B cell (primary cell): ENCODE measurements around the gene ASPSCR1. TPM values are rescaled to one million over a fixed set of nuclear protein-coding genes. Genes with fewer than 3 reads are reported as not detected.

Experiments used
- ATAC-seq: fragments of 200-7000 bp; cut with Tn5 transposase; one replicate; pipeline ENCODE4 v1.10.0; 2021; ENCODE audit warnings: low read depth, mild to moderate bottlenecking, moderate number of reproducible peaks, moderate library complexity
- CTCF ChIA-PET: fragments of 350-600 bp; sonication (Branson Sonifier 250); formaldehyde crosslinking; loops from one replicate; lab custom pipeline; 2021; ENCODE audit warnings: antibody characterized with exemption, inconsistent platforms; lab: Charles Lee
- POLR2A ChIA-PET: fragments of 350-600 bp; sonication (Branson Sonifier 250); formaldehyde crosslinking; loops from one replicate; lab custom pipeline; 2021; ENCODE audit warnings: antibody characterized with exemption; lab: Charles Lee
- DNase-seq: peaks from one replicate; pipeline ENCODE4 v3.0.0; 2013
- H2AFZ ChIP-seq: 2 replicates; pipeline ENCODE4 v1.6.1; 2012; ENCODE audit warnings: mild to moderate bottlenecking, low read depth, low read length; ENCODE audit not compliant: insufficient read depth, poor library complexity, severe bottlenecking
- H3K27ac ChIP-seq, 2 donors: 1 replicate in 1 of 2; 2 replicates in 1 of 2; pipeline ENCODE4 v1.5.1; 2012 to 2013; ENCODE audit warnings: low read length in 2 of 2, mild to moderate bottlenecking in 2 of 2, moderate library complexity in 1 of 2
- H3K27me3 ChIP-seq, 4 experiments: fragments of 200-600 bp in 1 of 4; sonication (generic) in 1 of 4; replicated peaks in 1 of 4; 1 replicate in 2 of 4; 2 replicates in 2 of 4; pipeline versions ENCODE4 v1.6.1 to v1.7.0; 2013 to 2016; ENCODE audit warnings: low read length in 3 of 4, mild to moderate bottlenecking in 2 of 4, mixed read lengths in 1 of 4, moderate library complexity in 1 of 4; ENCODE audit not compliant: insufficient read depth in 4 of 4, control insufficient read depth in 3 of 4; ENCODE audit errors: control extremely low read depth in 1 of 4
- H3K36me3 ChIP-seq, 2 experiments: replicated peaks in 1 of 2; 1 replicate in 1 of 2; 2 replicates in 1 of 2; pipeline versions ENCODE4 v1.6.1 to v1.7.1; 2013; ENCODE audit warnings: low read length in 1 of 2; ENCODE audit not compliant: insufficient read depth in 2 of 2, control insufficient read depth in 1 of 2; ENCODE audit errors: control extremely low read depth in 1 of 2, extremely low read depth in 1 of 2
- H3K4me1 ChIP-seq, 2 donors: fragments of 200-600 bp in 1 of 2; sonication (generic) in 1 of 2; 1 replicate in 1 of 2; 2 replicates in 1 of 2; pipeline versions ENCODE4 v1.5.1 to v1.6.1; 2013 to 2017; ENCODE audit warnings: low read length in 2 of 2; ENCODE audit not compliant: control insufficient read depth in 2 of 2, insufficient read depth in 2 of 2
- H3K4me2 ChIP-seq: replicated peaks from 2 replicates; pipeline ENCODE3; 2012; ENCODE audit warnings: mild to moderate bottlenecking, low read depth, low read length; ENCODE audit not compliant: poor library complexity, severe bottlenecking
- H3K4me3 ChIP-seq, 5 experiments: fragments of 200-600 bp in 1 of 5; sonication (generic) in 1 of 5; 1 replicate in 3 of 5; 2 replicates in 2 of 5; pipeline versions ENCODE4 v1.5.1 to v1.7.0; 2011 to 2016; ENCODE audit warnings: low read length in 4 of 5, mild to moderate bottlenecking in 4 of 5, low read depth in 2 of 5, control low read depth in 1 of 5, moderate library complexity in 1 of 5; ENCODE audit not compliant: insufficient read depth in 1 of 5; ENCODE audit errors: control extremely low read depth in 1 of 5, extremely low read depth in 1 of 5
- H3K79me2 ChIP-seq: fragments of 200-600 bp; sonication (generic); one replicate; pipeline ENCODE4 v1.6.0; 2016; ENCODE audit warnings: low read length; ENCODE audit not compliant: control insufficient read depth, insufficient read depth
- H3K9ac ChIP-seq: fragments of 200-600 bp; sonication (generic); 2 replicates; pipeline ENCODE4 v1.6.1; 2017; ENCODE audit warnings: mild to moderate bottlenecking, low read length, moderate library complexity
- H3K9me3 ChIP-seq, 3 donors: one replicate each; pipeline versions ENCODE4 v1.6.1 to v1.7.1; 2013; ENCODE audit warnings: low read length in 2 of 3; ENCODE audit not compliant: control insufficient read depth in 2 of 3, insufficient read depth in 1 of 3; ENCODE audit errors: control extremely low read depth in 1 of 3
- H4K20me1 ChIP-seq: 2 replicates; pipeline ENCODE4 v1.6.0; 2012; ENCODE audit warnings: mild to moderate bottlenecking, low read length; ENCODE audit not compliant: insufficient read depth, control insufficient read depth, poor library complexity, severe bottlenecking
- H3K27ac Mint-ChIP-seq: one replicate; pipeline ENCODE4 v1.8.0; 2021; ENCODE audit warnings: mixed read lengths
- H3K27me3 Mint-ChIP-seq: one replicate; pipeline ENCODE4 v1.8.0; 2021; ENCODE audit warnings: mixed read lengths
- H3K4me1 Mint-ChIP-seq: one replicate; pipeline ENCODE4 v1.8.0; 2021; ENCODE audit warnings: mixed read lengths
- H3K4me3 Mint-ChIP-seq: one replicate; pipeline ENCODE4 v1.8.0; 2021; ENCODE audit warnings: mixed read lengths
- H3K9me3 Mint-ChIP-seq: one replicate; pipeline ENCODE4 v1.8.0; 2022; ENCODE audit warnings: mixed read lengths; ENCODE audit not compliant: insufficient read depth
- EZH2 ChIP-seq: IDR thresholded peaks from 2 replicates; pipeline ENCODE4 v1.6.1; 2012; ENCODE audit warnings: borderline replicate concordance, low read depth, mild to moderate bottlenecking, moderate library complexity, low read length; ENCODE audit not compliant: insufficient read depth, poor library complexity, severe bottlenecking
- WGBS: methylation state at CpG from one replicate; pipeline ENCODE4 v1.1.5; 2013; ENCODE audit warnings: missing lambda C conversion rate; ENCODE audit not compliant: insufficient coverage; 5-methylcytosine and 5-hydroxymethylcytosine counted together
- intact Hi-C: fragments of 100-400 bp; cut with micrococcal nuclease; formaldehyde crosslinking; loops from one replicate; pipeline ENCODE4 v1.10.0; 2022
- polyA plus RNA-seq: library from polyadenylated mRNA; depleted of rRNA; stranded (reverse); fragments of >200 nt; gene quantifications from 2 replicates; pipeline ENCODE4 v1.2.3, GENCODE V29; 2012
- total RNA-seq, 2 donors: library from RNA; stranded (reverse); fragments of 120-200 nt in 1 of 2; gene quantifications; 1 replicate in 1 of 2; 2 replicates in 1 of 2; pipeline versions ENCODE4 v1.2.3 to v1.2.4, GENCODE V29; 2013 to 2022
- TF ChIP-seq, protein P1 (sequence below): fragments of 200-600 bp; IDR thresholded peaks from one replicate; pipeline ENCODE4 v1.8.0; 2022; ENCODE audit warnings: antibody characterized with exemption, mild to moderate bottlenecking

The ASPSCR1 gene
- total and polyA plus RNA-seq, 2 donors (not counting 1 experiment from before 2014, with no cell fraction given), result 34.0 to 46.7 TPM

DNA sequence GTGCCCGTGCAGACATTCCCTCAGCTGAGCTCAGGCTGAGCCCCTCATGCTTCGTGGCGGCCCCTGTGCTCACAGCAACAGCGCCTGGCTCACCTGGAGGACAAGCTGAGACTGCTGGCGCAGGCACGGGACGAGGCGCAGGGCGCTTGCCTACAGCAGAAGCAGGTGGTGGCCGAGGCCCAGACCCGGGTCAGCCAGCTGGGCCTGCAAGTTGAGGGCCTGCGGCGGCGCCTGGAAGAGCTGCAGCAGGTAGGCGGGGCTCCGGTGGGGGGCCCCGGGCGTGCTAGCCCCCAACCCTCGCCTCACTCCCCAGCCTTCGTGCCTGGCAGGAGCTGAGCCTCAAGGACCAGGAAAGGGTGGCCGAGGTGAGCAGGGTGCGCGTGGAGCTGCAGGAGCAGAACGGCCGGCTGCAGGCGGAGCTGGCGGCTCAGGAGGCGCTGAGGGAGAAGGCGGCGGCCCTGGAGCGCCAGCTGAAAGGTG is 52.6 kb downstream of the ASPSCR1 start:
- peak overlapping the region; percentile 89 for H3K4me3 Mint-ChIP-seq
- H3K9ac ChIP-seq, result peak overlapping the region; percentile 59
- POLR2A ChIA-PET, result no interaction called here

More for the DNA sequence above, 52.6 kb downstream of the ASPSCR1 start:
- peak overlapping the region; percentile 97 for H3K4me2 ChIP-seq
- Mint-ChIP-seq H3K4me1 (peaks cover 11% of the 10 kb centered on the region), H3K9me3 (no peaks in the 10 kb centered on the region), H3K27ac (no peak overlapping the region), H3K27me3 (no peaks in the 10 kb centered on the region)
- H3K36me3 ChIP-seq, result no peaks in the 10 kb centered on the region
- peaks cover 0 to 10% (median 0%) of the 10 kb centered on the region in 3 donors for H3K9me3 ChIP-seq
- 76% methylated on average over 31 of the region's 31 CpGs for WGBS
- H3K4me1 ChIP-seq, result peaks cover 16 to 21% of the 10 kb centered on the region in 2 donors
- H3K27me3 ChIP-seq, result peaks cover 0 to 39% (median 3%) of the 10 kb centered on the region in 4 experiments
- H3K4me3 ChIP-seq, result peak overlapping the region in 3 of 5 experiments; percentile 45 to 59 (median 54)
- H3K27ac ChIP-seq, result no peak overlapping the region
- intact Hi-C loops, result loop anchor here (1.0 to 10.0 kb wide), 2 partner anchors 77 to 525 kb away; no protein-coding TSS in a partner anchor
- no peak for ATAC-seq
- CTCF ChIA-PET, result interaction anchor here (0.6 to 3.0 kb wide), 13 partner anchors 9 to 206 kb away, joined by 3 to 41 read pairs (median 3); no protein-coding TSS in a partner anchor
- H2AFZ ChIP-seq, result peak overlapping the region; percentile 72
- peaks cover 38% of the 10 kb centered on the region for H4K20me1 ChIP-seq
- DNase-seq, result no peak
- peaks cover under 1% of the 10 kb centered on the region for H3K79me2 ChIP-seq
- TF ChIP-seq, protein P1, sequence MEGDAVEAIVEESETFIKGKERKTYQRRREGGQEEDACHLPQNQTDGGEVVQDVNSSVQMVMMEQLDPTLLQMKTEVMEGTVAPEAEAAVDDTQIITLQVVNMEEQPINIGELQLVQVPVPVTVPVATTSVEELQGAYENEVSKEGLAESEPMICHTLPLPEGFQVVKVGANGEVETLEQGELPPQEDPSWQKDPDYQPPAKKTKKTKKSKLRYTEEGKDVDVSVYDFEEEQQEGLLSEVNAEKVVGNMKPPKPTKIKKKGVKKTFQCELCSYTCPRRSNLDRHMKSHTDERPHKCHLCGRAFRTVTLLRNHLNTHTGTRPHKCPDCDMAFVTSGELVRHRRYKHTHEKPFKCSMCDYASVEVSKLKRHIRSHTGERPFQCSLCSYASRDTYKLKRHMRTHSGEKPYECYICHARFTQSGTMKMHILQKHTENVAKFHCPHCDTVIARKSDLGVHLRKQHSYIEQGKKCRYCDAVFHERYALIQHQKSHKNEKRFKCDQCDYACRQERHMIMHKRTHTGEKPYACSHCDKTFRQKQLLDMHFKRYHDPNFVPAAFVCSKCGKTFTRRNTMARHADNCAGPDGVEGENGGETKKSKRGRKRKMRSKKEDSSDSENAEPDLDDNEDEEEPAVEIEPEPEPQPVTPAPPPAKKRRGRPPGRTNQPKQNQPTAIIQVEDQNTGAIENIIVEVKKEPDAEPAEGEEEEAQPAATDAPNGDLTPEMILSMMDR, result no peak
- TF ChIP-seq EZH2, result no peak
